Neural progenitor cell (in vitro differentiated cells): ENCODE results near the gene FAM78B.

Experiments used
- EZH2 ChIP-seq: fragments of 200-600 bp; sonication (generic); IDR thresholded peaks from 2 replicates; pipeline ENCODE4 v1.6.1; 2017; ENCODE audit warnings: antibody characterized with exemption, mild to moderate bottlenecking, moderate library complexity
- TF ChIP-seq, protein P1 (sequence below): fragments of 200-600 bp; sonication (generic); IDR thresholded peaks from 2 replicates; pipeline ENCODE4 v1.5.1; 2017; ENCODE audit warnings: antibody characterized with exemption, mild to moderate bottlenecking

DNA sequence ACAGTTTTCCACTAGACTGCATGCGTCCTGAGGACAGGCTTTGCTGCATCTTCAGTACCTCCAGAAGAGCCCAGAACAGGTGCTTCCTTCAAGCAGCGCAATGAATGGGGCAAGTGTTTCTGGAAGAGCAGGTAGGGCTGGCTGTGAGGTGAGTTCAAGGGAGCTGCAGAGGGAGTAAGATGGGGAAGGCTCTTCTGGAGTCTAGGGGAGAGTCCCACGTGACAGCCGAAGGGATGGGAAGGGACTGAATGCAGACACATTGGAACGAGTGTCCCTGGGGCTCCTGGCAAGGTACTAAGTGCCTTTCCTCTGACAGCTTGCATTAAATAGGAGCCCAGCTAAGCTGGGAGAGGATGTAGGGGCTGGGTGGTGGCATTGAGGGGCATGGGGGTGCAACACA, 84.2 kb downstream of the FAM78B start:
- TF ChIP-seq, protein P1, sequence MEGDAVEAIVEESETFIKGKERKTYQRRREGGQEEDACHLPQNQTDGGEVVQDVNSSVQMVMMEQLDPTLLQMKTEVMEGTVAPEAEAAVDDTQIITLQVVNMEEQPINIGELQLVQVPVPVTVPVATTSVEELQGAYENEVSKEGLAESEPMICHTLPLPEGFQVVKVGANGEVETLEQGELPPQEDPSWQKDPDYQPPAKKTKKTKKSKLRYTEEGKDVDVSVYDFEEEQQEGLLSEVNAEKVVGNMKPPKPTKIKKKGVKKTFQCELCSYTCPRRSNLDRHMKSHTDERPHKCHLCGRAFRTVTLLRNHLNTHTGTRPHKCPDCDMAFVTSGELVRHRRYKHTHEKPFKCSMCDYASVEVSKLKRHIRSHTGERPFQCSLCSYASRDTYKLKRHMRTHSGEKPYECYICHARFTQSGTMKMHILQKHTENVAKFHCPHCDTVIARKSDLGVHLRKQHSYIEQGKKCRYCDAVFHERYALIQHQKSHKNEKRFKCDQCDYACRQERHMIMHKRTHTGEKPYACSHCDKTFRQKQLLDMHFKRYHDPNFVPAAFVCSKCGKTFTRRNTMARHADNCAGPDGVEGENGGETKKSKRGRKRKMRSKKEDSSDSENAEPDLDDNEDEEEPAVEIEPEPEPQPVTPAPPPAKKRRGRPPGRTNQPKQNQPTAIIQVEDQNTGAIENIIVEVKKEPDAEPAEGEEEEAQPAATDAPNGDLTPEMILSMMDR = no peak
- no peak for TF ChIP-seq EZH2
